Measurements from ENCODE around the gene FAM163B. TPM values are rescaled to one million over a fixed set of nuclear protein-coding genes. Genes with fewer than 3 reads are reported as not detected.

FAM163B gene
- total RNA-seq, 1 donor = not detected

DNA sequence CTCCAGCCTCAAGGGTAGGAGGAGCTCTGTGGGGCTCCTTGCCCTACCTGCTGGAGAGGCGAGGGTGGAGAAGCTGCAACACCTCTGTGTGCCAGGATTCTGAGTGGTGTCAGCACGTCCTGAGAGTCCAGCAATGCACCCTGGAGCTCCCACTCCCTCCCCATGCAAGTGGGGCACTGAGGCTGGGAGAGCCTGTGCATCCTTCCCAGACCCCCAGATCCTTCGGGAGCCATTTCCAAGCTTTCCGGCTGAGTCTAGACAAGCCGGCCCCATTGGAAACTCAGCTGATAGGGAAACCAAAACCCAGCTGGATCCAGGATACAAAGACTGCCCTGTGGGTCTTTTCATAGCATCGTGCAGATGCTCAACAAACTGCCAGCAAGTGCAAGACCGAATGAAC lies 1.8 kb downstream of the FAM163B start:
- TF ChIP-seq, protein P1, sequence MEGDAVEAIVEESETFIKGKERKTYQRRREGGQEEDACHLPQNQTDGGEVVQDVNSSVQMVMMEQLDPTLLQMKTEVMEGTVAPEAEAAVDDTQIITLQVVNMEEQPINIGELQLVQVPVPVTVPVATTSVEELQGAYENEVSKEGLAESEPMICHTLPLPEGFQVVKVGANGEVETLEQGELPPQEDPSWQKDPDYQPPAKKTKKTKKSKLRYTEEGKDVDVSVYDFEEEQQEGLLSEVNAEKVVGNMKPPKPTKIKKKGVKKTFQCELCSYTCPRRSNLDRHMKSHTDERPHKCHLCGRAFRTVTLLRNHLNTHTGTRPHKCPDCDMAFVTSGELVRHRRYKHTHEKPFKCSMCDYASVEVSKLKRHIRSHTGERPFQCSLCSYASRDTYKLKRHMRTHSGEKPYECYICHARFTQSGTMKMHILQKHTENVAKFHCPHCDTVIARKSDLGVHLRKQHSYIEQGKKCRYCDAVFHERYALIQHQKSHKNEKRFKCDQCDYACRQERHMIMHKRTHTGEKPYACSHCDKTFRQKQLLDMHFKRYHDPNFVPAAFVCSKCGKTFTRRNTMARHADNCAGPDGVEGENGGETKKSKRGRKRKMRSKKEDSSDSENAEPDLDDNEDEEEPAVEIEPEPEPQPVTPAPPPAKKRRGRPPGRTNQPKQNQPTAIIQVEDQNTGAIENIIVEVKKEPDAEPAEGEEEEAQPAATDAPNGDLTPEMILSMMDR (IDR thresholded peaks at IDR 0.05; ENCODE audit: extremely low read depth, low read depth, low read length) = no peak
- no peaks in the 10 kb centered on the region for H3K4me1 ChIP-seq (ENCODE audit: insufficient read depth, low read length)
- no peak overlapping the region for H3K4me3 ChIP-seq (ENCODE audit: insufficient read depth, low read length)
- H3K27ac ChIP-seq (ENCODE audit: low read depth, low read length) = no peak overlapping the region
- peaks cover 27% of the 10 kb centered on the region for H3K27me3 ChIP-seq (ENCODE audit: insufficient read depth, low read length)
- no peaks in the 10 kb centered on the region for H3K79me2 ChIP-seq (ENCODE audit: insufficient read depth, low read length)
- H3K36me3 ChIP-seq (ENCODE audit: insufficient read depth, low read length) = no peaks in the 10 kb centered on the region
- peaks cover 2% of the 10 kb centered on the region for H4K20me1 ChIP-seq (ENCODE audit: insufficient read depth, low read length)
- peak; percentile 69 for DNase-seq (ENCODE audit: insufficient read length, low spot score, missing footprints)
- no peak overlapping the region for H2AFZ ChIP-seq (ENCODE audit: low read length)
- no peak overlapping the region for H3K4me2 ChIP-seq (ENCODE audit: insufficient read depth, low read length)
- H3K9me3 ChIP-seq (ENCODE audit: low read depth, low read length) = no peaks in the 10 kb centered on the region

DNA sequence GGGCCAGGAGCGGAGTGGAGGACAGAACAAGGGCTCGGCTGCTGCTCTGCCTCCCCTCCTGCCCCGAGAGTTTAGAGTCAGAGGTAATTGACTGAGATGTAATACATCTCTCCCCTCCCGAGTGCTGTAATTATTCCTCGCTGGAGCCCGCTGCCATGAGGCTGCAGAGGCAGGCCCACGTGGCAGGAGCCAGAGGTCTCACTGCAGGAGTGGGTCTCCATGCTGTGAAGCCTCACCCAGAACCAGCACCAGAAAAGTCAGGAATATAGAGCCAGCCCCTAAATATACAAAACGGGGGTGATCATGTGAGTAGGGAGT lies 2.5 kb downstream of the FAM163B start:
- H3K27me3 ChIP-seq (ENCODE audit: insufficient read depth, low read length) = peaks cover 32% of the 10 kb centered on the region
- no peaks in the 10 kb centered on the region for H3K4me1 ChIP-seq (ENCODE audit: insufficient read depth, low read length)
- no peak overlapping the region for H3K27ac ChIP-seq (ENCODE audit: low read depth, low read length)
- no peak overlapping the region for H3K4me3 ChIP-seq (ENCODE audit: insufficient read depth, low read length)
- no peaks in the 10 kb centered on the region for H3K36me3 ChIP-seq (ENCODE audit: insufficient read depth, low read length)
- H3K4me2 ChIP-seq (ENCODE audit: insufficient read depth, low read length) = no peak overlapping the region
- TF ChIP-seq, protein P1 (IDR thresholded peaks at IDR 0.05; ENCODE audit: extremely low read depth, low read depth, low read length) = no peak
- H4K20me1 ChIP-seq (ENCODE audit: insufficient read depth, low read length) = peaks cover 2% of the 10 kb centered on the region
- no peak overlapping the region for H2AFZ ChIP-seq (ENCODE audit: low read length)
- no peaks in the 10 kb centered on the region for H3K79me2 ChIP-seq (ENCODE audit: insufficient read depth, low read length)
- DNase-seq (ENCODE audit: insufficient read length, low spot score, missing footprints) = peak; percentile 37
- no peaks in the 10 kb centered on the region for H3K9me3 ChIP-seq (ENCODE audit: low read depth, low read length)

DNA sequence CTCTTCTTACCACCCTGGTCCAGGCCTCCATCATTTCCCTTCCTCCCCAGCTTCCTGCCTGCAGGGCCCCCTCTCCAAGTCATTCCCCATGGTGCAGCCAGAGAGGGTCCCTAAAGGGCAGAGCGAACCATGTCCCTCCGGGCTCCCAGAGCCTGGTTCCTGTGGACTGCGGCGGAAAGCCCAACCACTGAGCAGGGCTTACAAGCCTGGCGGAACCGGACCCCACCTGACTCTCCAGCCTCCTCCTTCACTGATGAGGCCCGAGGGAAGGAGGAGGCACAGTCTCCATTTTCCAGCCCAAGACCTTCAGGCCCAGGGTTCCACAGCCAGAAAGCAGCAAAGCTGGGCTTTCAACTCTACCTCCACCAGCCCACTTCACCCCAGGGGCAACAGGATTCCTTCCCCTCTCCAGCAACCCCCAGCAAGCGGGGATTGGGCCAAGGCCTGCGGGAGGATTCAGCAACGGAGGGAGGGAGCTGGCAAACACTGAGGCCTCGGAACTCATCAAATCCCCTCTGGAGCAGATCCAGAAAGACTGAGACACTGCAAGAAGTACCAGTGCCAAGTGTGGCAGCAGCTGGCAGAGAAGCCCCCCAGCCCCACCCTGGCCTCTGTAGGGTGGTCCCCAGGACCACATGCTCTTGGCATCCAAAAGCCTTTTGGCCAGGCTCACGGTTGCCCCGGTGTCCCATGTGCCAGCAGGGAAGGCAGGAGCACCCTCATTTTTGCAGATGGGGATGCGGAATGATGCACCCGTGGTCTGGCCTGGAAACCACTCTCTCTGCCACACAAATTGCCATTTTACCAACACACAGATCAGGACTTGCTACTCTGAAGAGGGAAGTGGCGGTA lies 3.1 kb downstream of the FAM163B start:
- Histone ChIP-seq H3K4me1 (ENCODE audit: insufficient read depth, low read length) (no peaks in the 10 kb centered on the region), H3K4me3 (ENCODE audit: insufficient read depth, low read length) (no peak overlapping the region), H2AFZ (ENCODE audit: low read length) (no peak overlapping the region), H3K79me2 (ENCODE audit: insufficient read depth, low read length) (no peaks in the 10 kb centered on the region), H4K20me1 (ENCODE audit: insufficient read depth, low read length) (peaks cover 2% of the 10 kb centered on the region), H3K4me2 (ENCODE audit: insufficient read depth, low read length) (no peak overlapping the region), H3K27me3 (ENCODE audit: insufficient read depth, low read length) (peaks cover 36% of the 10 kb centered on the region), H3K9me3 (ENCODE audit: low read depth, low read length) (no peaks in the 10 kb centered on the region), H3K36me3 (ENCODE audit: insufficient read depth, low read length) (no peaks in the 10 kb centered on the region), H3K27ac (ENCODE audit: low read depth, low read length) (no peak overlapping the region)
- peak; percentile 58 for DNase-seq (ENCODE audit: insufficient read length, low spot score, missing footprints)
- TF ChIP-seq, protein P1 (IDR thresholded peaks at IDR 0.05; ENCODE audit: extremely low read depth, low read depth, low read length) = no peak

DNA sequence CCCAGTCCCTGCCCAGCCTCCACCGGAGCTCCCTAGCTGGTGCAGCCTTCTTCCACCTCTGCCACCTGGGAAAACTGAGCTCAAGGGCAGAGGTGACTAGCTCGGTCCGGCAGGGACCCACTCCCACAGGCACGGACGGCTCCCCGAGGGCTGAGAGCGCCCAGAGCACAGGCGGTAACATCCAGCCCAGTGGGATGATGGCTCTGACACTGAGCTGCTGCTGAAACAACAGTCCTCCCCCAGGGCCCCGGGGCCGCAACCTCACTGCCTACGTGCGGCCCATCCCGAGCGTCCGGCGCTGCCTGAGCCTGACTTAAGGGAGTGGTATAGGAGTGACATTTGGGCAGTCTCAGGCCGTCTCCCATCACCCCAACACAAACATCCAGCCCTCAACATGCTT lies 3.7 kb downstream of the FAM163B start:
- TF ChIP-seq, protein P1 (IDR thresholded peaks at IDR 0.05; ENCODE audit: extremely low read depth, low read depth, low read length) = no peak
- Histone ChIP-seq H3K4me2 (ENCODE audit: insufficient read depth, low read length) (no peak overlapping the region), H3K4me3 (ENCODE audit: insufficient read depth, low read length) (no peak overlapping the region), H3K79me2 (ENCODE audit: insufficient read depth, low read length) (no peaks in the 10 kb centered on the region), H3K27ac (ENCODE audit: low read depth, low read length) (no peak overlapping the region), H3K9me3 (ENCODE audit: low read depth, low read length) (no peaks in the 10 kb centered on the region), H3K4me1 (ENCODE audit: insufficient read depth, low read length) (no peaks in the 10 kb centered on the region), H2AFZ (ENCODE audit: low read length) (no peak overlapping the region), H3K36me3 (ENCODE audit: insufficient read depth, low read length) (no peaks in the 10 kb centered on the region), H3K27me3 (ENCODE audit: insufficient read depth, low read length) (peaks cover 36% of the 10 kb centered on the region), H4K20me1 (ENCODE audit: insufficient read depth, low read length) (peaks cover 2% of the 10 kb centered on the region)
- DNase-seq (ENCODE audit: insufficient read length, low spot score, missing footprints) = peak; percentile 43
